ENCODE data around the gene CALCOCO1. TPM values are rescaled to one million over a fixed set of nuclear protein-coding genes. Genes with fewer than 3 reads are reported as not detected.
"Not testable (repeated sequence)": the region's sequence is repeated elsewhere in the genome, so short reads cannot be mapped to it uniquely, and the experiment has no call there.

The CALCOCO1 gene, protein sequence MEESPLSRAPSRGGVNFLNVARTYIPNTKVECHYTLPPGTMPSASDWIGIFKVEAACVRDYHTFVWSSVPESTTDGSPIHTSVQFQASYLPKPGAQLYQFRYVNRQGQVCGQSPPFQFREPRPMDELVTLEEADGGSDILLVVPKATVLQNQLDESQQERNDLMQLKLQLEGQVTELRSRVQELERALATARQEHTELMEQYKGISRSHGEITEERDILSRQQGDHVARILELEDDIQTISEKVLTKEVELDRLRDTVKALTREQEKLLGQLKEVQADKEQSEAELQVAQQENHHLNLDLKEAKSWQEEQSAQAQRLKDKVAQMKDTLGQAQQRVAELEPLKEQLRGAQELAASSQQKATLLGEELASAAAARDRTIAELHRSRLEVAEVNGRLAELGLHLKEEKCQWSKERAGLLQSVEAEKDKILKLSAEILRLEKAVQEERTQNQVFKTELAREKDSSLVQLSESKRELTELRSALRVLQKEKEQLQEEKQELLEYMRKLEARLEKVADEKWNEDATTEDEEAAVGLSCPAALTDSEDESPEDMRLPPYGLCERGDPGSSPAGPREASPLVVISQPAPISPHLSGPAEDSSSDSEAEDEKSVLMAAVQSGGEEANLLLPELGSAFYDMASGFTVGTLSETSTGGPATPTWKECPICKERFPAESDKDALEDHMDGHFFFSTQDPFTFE
- 53.5 and 70.5 TPM in 2 replicates for total RNA-seq

DNA sequence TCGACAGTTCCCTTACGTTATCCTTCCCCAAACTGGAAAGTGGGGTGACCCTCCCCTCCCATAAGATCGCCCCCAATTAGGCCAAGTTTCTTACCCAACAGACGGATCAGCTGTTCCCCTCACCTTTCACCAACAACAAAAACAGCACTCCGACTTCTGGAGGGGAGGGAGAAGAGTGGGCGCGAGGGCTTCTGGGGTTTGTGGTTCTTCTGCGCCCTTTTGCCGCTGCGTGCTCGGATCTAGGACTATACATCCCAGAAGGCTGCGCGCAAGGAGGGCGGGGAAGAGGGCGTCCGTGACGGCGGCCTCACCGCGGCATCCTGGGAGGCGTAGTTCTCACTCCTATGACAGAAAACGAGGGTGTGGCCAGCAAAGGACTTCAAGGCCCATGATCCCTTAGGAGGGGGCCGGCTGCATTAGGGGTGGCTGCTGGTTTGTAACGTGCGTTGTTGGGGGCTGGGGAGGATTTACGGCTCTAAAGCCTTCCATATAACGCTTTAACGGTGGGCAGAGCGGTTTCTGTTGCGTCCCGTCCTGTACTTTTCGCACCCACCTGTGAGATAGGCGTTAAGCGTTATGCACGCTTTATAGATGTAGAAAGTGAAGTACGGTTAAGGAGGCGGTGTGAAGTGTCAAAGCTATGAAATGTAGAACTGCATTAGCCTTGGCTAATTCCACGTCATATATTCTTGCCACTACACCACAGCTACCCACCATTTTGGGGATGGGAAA is at the start of gene CALCOCO1:
CALCOCO1 (minus strand) TSS at position 143 of the 732 bp plus-strand sequence. CDS start 2,210 bp downstream, outside the sequence.
- DNase-seq (ENCODE audit: extremely low read depth, low read depth, low spot score) = peak; percentile 80

DNA sequence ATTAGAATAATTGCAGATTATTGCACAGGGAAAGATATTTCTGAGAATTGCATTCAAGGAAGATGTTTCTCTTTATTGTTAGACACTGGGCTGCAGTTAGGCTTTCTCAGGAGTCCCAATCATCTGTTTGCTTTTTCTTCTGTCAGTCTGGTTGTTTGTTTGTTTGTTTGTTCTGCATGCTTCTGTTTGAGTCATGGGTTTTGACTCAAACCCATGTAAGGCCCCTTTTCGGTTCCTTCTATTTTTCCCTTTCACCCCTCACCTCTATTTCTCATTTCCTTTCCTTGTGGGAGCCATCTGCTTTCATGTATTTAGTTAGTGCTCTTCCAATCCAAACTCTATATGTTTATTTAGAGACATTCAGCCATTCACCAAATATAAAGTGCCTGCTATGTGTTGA is 49.6 kb upstream of the CALCOCO1 start:
- DNase-seq (ENCODE audit: extremely low read depth, low read depth, low spot score) = no peak

DNA sequence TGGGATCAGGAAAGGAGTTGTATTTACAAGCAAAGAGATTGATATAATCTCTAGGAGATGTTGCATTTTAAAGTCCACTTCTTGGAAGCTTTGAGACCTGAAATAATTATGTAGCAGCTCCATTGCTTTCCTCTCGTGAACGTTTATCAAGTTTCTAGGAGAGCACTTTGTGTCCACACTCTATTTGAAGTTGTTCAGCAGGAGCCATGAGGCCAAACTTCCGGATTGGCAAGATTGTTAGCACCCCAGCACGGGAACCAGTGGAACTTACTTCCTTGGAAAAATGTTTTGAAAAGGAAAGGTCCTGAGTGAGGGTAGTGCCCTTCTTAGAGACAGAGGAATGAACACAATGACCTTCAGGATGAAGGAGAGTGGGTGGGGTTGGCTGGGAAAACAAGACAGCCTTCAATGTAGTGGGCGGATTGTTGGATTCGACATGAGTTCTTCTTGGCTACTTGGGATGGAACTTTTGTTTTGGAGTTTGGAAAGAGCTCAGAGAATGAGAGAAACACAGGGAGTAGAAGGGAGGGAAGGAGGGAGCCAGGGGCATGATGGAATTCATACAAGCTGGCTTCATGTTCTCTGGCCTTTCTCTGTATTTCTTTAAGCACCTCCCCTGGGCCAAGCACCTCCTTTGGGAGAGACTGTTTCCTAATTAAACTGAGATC is 48.4 kb upstream of the CALCOCO1 start:
- no peak for DNase-seq (ENCODE audit: extremely low read depth, low read depth, low spot score)

DNA sequence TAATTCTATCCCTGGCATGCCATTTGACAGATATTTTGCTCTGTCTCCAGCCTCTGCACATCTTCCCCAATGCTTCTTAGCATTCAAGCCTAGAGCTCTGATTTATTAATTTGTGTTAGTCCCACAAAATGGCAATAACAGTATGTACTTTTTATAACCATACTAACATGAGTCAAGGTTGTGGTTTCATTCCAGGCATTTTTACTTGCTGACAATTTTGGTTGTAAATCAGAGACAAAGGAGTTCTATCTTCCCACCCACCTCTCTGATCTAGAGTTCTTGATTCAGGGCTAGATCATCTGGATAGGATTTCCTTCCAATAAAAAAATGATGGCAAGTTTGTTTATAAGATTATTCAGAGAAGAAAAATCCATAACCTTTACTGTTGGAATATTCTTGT is 43.0 kb upstream of the CALCOCO1 start:
- DNase-seq (ENCODE audit: extremely low read depth, low read depth, low spot score) = no peak

DNA sequence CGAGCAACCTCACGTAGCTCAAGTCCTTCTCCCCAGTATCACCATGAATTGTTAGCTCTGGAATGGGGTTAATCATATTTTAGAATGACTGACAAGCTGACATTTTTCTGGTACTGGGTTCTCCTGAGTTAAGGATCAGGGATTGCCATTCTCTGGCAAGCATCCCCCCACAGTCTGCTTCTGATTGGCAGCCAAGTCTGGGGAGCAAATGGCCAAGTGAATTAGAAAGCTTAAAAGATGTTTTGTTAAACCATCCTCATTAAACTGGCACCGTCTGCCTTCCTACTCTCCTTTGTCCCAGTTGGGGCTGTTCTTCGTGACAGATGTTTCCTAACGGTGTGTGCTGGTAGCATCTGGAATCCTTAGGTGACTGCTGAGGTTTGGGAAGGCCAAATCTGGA is 41.7 kb upstream of the CALCOCO1 start:
- DNase-seq (ENCODE audit: extremely low read depth, low read depth, low spot score) = no peak

DNA sequence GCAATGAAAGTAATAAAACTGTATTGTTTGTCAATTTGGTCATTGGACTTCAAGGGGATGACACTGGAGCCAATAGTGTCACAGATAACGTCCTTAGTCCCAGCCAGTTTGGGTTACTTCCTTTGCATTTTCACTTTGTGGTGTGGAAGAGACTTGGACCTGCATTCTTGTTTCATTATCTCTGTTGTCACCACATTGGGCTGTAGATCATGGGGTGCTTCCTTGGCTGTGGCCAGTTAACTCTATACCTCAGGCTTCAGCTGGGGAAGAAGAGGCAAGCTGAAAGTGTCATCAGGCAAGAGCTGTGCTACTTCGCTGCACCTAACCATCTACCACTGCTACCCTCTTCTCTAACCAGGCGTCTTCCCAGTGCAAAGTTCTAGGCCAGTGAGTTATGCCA is 39.6 kb upstream of the CALCOCO1 start:
- no peak for DNase-seq (ENCODE audit: extremely low read depth, low read depth, low spot score)

DNA sequence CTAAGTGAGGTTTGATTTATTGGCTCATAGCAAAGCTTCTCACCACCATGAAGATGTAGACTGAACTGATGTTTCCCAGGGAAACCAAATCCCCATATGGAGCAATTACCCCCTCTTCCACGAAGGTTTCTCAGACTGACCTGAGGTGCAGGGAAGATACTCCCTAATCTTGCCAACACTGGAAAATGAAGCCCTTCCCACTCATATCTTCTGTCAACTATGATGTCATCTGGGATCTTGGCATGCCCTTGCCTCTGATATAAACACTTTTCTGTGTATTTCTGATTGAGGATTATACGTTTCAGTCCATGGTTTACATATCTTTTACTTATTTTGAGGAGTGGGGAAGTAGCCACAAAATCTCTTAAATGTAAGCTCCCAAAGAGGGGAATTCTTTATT is 38.6 kb upstream of the CALCOCO1 start:
- DNase-seq (ENCODE audit: extremely low read depth, low read depth, low spot score) = no peak

DNA sequence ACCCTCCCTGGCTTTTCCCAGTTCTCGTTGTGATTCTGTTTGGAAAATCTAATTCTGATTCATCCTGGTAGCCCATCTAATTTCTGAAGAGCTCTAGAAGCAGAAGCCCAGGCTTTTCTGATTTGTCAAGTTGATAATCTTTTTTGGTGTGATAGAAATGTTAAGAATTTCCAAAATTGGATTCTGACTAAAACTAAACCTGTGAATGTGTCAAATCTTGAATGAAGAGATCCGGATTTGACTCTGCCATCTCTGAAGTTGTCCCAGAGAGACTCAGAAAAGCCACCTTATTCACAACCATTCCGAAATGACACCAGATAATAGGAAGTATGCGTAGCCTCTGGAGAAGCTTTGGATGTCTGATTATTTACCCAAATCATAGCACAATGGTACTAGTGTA is 37.4 kb upstream of the CALCOCO1 start:
- no peak for DNase-seq (ENCODE audit: extremely low read depth, low read depth, low spot score)

DNA sequence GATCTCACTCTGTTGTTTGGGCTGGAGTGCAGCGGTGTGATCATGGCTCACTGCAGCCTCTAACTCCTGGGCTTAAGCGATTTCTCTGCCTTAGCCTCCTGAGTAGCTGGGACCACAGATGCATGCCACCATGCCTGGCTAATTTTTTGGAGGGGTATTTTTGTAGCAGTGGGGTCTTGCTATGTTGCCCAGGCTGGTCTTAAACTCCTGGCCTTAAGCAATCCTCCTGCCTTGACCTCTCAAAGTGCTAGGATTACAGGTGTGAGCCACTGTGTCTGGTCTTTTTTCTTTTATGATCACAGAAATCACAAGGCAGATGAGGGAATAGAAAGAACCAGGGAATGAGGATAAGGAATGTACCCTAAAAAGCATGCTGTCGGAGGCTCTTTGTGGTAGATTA is 35.5 kb upstream of the CALCOCO1 start:
- not testable (repeated sequence) for DNase-seq (ENCODE audit: extremely low read depth, low read depth, low spot score)

DNA sequence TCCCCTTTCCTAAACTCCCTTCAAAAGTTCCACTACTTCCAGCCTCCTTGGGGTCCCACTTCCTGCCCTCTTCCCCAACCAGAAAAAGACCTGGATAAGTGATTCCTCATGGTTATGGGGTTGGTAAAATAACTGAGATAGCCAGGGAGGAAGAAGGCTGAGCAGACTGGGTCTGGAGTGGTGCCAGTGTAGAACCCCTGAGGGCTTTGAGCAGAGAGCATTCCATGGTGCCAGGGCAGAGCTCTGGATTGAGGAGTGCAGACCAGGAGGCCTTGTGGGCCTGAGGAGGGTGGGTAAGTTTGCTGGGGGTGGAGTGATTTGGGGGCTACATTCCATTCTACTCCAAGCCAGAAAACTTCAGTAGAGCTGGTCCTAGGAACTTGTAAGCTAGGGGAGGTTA is 34.1 kb upstream of the CALCOCO1 start:
- DNase-seq (ENCODE audit: extremely low read depth, low read depth, low spot score) = no peak

DNA sequence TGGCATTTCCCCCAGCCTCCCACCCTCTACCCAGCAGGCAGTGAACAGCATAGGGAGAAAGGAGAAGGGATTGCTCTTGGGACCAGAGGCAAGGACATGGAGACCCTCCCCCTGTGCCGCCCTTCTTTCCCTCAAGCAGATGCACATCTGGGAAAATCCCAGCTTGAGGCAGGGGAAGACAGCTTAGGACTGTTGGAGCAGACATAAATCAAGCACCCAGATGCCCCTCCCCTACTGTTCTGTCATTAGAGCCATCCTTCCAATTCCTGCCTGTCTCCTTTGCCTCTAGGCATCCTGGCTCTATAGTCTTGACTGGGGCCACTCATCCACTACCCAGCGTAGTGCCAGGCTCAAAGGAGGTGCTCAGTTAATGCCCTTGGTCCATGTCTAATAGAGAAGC is 32.0 kb upstream of the CALCOCO1 start:
- DNase-seq (ENCODE audit: extremely low read depth, low read depth, low spot score) = no peak

DNA sequence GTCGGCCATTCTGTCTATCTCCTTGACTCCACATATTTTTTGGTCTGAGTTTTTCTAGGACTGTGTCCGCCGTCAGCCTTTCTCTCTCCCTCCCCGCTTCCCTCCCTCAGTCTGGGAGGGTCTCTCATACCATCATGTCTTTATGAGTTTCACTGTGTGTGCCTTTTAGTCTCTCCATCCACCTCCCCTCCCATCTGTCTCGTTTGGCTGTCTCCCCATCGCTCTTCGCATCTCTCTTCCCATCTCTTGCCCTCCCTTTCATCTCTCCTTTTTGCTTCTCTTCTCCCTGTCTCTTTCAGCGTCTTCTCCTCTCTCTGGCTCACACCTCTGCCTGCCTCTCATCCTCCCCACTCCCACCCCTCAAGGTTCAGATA is 31.5 kb upstream of the CALCOCO1 start:
- no peak for DNase-seq (ENCODE audit: extremely low read depth, low read depth, low spot score)

DNA sequence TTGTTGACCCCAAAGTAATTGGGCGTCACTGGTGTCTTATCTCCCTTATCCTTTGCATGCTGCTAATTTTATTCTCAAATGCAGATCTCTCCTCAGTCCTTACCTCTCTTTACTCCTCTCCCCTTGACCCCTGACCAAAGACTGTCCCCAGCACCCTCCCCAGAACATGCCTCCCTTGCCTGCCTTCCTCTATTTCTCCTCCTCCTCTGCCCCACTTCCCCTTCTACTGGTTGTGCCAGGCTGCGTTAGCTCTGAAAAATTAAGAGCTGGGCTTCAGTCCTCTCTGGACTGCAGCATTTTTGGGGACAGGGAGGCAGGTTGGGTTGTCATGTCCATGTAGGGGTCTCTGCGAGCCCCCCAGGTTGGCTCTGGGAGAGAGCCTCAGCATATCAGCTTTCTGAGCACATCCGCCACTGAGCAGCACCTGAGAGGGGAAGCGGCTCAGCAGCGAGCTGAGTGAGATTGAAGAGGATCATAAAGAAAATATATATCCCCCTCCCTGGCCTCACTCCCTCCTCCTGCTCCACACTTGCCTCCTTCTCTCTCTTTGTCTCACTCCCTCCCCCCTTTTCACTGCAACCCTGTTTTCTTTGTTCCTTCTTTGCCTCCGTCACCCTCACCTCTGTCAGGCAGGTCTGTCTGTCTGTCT is 31.0 kb upstream of the CALCOCO1 start:
- DNase-seq (ENCODE audit: extremely low read depth, low read depth, low spot score) = no peak

DNA sequence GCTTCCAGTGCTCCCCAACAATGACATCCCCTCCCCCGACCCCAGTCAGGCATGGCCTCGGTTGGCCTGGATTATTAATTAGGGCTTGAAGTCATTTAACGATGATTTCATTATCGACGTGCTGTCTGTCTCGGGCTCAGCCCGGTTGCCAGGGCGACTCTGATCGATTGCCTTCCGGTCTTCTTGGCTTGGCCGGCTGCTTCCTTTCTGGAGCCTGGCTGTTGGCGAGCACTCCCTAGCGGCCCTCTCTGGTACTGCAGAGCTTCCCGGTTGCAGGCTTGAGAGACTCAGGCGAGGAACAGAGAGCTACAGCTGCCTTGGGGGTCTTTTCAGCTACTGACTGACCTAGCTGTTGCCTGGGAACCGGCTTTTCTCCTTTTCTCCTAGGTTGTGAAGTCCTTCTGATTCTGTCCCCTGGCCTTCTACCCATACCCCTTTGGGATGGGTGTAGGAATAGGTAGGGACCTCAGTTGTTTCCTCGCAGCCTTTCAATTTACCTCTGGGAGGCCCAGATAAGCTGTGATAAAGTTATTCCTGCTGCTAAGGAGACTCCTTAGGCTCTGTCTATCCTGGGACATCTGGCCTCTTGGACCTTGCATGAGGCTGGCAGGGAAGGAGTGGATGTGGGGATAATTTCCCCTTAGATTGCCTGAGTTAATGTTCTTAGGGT is 30.0 kb upstream of the CALCOCO1 start:
- peak; percentile 37 for DNase-seq (ENCODE audit: extremely low read depth, low read depth, low spot score)

DNA sequence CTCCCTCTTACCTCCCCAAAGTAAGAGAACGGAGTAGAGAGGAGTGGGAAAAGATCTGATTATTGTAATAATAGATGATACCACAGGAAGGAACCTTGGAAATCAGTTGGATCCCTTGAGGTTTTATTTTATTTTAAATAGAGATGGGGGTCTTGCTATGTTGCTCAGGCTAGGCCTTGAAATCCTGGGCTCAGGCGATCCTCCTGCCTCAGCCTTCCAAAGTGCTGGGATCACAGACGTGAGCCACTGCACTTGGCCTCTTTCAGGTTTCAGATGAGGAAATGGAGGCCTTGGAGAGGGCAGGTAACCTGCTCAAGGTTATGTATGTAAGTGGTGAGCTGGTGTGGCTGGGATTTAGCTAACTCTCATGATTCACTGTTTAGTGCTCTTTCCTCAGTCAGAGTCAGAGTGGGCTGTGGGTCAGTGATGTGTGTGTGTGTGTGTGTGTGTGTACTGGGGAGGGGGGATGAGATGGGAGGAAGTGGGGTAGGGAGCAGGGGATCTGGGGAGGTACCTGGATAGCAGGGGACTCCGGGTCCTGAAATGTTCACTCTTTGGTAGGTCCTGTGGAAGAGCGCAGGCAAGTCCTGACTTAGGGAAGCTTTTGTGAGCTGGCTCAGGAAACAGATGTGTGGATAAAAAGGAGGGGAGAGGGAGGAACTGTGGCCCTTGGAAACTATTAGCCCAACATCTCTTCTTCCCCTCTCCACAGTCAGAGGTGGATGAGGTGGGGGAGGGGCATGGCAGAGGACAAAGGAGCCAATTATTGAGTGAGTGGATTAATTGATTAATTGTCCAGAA is 29.2 kb upstream of the CALCOCO1 start:
- DNase-seq (ENCODE audit: extremely low read depth, low read depth, low spot score) = no peak

DNA sequence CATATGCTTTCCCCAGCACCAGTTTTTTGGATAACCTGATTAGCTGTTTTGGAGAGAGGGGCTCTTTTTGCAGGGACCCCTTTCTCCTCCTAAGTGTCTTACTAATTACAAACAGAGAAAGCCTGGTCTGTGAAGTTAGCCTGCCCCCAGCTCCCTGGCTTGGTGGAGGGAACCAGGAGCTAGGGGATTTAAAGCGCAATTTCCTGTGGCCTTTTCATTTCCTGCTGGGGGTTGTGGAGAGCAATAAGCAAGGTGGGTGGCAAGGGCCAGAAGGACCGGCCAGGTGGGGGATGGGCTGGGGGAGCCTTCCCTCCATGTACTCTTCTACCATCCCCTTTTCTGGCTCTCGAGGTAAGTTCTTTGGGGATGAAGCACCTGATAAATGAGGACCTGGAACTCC is 28.6 kb upstream of the CALCOCO1 start:
- no peak for DNase-seq (ENCODE audit: extremely low read depth, low read depth, low spot score)

DNA sequence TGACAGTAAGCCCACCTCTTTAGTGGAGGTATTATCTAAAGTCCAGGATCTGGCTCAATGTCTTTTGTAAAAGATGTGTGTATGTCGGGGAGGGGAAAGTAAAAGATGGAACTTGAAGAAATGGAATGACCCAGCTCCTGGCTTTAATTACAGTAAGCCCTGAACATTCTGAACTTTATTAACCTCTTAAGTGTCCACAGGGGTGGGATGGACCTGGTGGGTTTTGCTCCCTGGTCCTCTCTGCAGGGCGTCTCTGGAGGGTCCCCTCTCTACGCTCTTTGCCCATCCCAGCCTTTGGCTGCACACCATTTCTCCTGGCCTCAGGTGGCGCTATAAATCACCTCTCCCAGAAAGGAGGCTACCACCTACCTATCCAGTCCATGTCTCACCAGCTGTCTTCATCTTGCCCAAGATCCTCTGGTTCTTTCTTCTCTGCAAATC is 28.2 kb upstream of the CALCOCO1 start:
- no peak for DNase-seq (ENCODE audit: extremely low read depth, low read depth, low spot score)

DNA sequence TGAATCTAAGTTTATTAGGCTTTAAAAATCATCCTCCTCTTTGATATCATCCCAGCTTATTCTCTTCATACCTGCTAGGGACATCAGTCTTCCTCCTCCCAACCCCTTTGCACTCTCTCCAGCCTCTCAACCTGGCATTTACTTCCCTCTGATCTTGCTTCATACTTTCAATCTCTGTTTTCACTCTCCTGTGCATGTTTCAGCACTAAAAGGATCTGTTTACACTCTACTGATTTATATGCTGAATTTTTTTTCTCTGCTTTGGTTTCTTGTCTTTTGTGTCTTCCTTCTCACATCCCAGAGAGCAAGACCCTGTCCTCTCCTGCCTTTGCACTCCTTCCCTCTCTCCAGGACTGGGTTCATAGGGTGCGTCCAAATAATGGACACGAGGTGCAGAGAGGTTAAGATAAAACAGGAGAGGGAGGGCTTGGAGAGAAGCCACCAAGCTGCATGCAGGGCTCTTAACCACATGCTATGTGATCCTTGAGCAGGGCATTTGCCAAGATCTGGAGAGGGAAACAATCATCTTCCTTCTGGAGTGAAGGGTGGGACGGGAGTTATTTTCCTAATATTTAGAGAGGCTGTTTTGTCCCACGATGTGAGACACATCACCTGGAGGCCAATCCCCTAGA is 27.5 kb upstream of the CALCOCO1 start:
- DNase-seq (ENCODE audit: extremely low read depth, low read depth, low spot score) = no peak

DNA sequence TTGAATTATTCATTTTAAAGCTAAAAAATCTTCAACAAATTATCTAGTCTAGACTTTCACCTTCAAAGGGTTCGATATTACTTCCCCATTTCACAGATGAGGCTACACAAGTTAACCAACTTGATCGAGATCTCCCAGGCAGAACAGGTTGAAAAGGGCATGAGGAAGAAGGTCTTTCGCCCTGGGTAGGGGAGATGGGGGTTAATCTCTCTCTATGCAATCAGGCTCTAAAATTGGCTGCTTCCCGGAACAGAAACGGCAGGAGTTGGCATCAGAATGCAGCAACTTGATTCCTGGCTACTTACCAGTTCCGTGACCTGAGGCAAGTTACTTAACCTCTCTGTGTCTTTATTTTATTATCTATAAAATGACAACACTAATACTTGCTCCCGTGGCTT is 26.9 kb upstream of the CALCOCO1 start:
- DNase-seq (ENCODE audit: extremely low read depth, low read depth, low spot score) = no peak
